GM19395 (cell line): ENCODE measurements around the gene LNX2.

Experiments
- ATAC-seq: cut with Tn5 transposase; IDR thresholded peaks from one replicate; pipeline ENCODE4 v1.9.1; 2021; ENCODE audit warnings: mild to moderate bottlenecking, moderate library complexity; ENCODE audit not compliant: unreplicated experiment

The LNX2 gene

GRCh38 chr13:27516103-27516502 lies 104.2 kb downstream of the LNX2 start:
- ATAC-seq: no peak

DNA sequence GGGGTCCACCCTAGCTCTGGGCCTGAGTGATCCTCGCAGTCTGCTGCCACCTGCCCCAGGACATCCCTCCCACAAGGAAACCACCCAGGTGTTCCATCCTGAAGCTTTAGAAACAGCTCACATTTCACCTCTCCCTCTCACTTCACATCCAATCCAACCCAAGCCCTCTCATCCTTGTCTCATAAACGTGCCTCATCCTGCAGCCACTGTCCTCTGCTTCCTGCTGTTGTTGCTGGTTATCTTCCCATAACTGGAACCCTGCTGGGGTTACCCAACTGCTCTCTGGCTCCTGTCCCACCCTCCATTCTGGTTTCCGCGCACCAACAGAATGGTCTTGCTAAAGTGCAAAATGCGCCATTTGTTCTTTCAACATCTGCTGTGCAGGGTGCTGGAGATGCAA lies 110.2 kb downstream of the LNX2 start:
- ATAC-seq: no peak

DNA sequence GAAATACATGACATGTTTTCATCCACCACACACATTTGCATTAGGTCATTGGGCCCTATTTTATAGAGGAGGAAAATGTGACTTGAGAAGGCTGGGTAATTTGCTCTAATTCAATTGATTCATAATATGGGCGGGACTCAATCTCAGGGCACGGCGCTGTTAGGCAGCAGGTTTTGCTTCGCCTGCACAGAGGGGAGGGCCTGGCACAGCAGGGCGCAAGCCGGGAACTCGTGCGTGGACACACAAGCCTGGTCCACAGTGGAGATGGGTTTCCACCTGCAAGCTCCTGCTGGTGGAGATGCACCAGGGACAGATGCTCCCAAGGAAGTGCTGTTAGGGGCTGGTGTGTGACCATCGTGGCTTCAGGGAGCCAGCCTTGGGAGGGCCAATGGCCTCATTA lies 111.5 kb downstream of the LNX2 start:
- no peak for ATAC-seq

GRCh38 chr13:27505792-27506191 lies 114.5 kb downstream of the LNX2 start:
- no peak for ATAC-seq

GRCh38 chr13:27504868-27505194 lies 115.5 kb downstream of the LNX2 start:
- no peak for ATAC-seq

GRCh38 chr13:27504128-27504867 lies 116.0 kb downstream of the LNX2 start:
- no peak for ATAC-seq

DNA sequence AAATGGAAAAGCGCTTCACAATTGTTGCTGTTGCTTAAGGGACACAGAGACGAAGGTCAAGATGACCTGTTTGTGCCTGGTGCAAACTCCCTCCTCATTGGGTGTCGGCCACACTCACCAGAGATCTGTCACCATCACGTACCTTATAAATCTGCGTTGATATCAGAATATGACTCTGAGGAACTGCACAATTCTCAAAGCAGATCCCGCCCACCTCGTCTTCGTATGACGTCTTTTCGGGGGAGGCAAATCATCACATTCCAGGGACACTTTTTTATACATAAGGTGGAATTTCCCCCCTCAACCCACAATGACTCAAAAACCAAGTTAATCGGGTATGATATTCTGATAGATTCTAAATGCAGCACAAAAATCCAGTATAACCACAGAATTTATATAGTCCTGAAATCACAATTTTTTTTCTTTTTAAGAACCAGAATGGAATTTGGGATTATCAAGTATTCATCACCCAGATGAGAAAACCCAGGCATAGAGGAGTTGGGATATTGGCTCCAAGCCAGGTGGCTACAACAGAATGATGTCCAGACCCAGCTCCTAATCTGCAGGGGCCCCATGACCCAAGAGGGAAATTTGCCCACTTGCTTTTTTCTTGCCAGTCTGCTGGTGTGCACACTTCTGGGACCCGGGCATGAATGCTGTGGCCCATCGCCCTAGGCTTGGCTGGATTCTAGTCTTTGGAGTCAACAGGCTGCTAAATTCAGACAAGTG lies 119.4 kb downstream of the LNX2 start:
- no peak for ATAC-seq

DNA sequence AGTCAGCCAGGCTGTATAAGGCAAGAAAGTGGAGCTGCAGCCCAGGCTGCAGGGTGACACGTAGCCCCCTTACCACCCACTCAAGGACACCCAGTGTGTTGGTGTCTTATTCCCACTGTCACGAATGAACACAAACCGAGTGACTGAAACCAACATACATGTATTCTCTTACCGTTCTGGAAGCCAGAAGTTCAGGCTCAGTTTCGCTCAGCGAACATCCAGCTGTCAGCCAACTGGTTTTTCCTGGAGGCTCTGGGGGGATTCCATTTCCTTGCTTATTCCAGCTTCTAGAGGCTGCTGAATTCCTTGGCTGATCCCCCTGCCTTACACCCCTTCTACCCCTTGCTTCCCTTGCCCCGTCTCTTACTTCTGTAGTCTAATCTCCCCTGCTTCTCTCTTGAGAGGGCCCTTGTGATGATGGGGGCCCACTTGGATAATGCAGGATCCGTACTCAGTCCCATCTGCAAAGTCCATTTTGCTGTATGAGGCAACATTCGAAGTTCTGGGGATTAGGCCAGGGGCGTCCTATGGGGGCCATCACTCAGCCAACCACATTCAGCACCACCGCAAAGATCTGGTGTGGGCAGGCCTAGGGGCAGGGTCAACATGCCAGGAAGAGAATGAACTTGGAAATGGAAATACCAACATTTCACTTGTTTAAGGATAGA lies 122.6 kb downstream of the LNX2 start:
- no peak for ATAC-seq

GRCh38 chr13:27496536-27497273 lies 123.6 kb downstream of the LNX2 start:
- no peak for ATAC-seq

DNA sequence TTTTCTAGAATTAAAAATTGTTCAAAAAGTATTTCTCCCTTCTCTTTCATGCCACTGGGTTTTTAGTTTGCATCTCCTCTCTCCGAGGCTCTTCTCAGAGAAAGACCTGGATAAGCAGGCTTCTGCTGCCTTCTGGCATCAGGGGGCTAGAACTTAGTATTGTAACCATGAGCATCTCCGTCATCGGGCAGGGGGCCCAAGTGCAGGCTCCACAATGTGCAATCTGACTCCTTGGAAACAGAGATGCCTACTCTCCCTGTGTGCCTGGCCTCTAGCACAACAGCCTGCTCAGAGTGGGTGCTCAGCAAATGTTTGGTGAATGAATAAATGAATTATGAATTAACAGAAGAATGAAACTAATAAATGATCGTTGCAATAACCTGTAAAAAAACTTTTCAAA lies 124.3 kb downstream of the LNX2 start:
- no peak for ATAC-seq
